ENCODE results near the gene KIAA0319L.
A peak's percentile ranks its signal among the peaks of the same experiment; 100 is the strongest.

Gene KIAA0319L

GRCh38 chr1:35449334-35450008 is 107.7 kb downstream of the KIAA0319L start:
- no peak for DNase-seq (ENCODE audit: low read depth in 3 of 3, low spot score in 1 of 3)

DNA sequence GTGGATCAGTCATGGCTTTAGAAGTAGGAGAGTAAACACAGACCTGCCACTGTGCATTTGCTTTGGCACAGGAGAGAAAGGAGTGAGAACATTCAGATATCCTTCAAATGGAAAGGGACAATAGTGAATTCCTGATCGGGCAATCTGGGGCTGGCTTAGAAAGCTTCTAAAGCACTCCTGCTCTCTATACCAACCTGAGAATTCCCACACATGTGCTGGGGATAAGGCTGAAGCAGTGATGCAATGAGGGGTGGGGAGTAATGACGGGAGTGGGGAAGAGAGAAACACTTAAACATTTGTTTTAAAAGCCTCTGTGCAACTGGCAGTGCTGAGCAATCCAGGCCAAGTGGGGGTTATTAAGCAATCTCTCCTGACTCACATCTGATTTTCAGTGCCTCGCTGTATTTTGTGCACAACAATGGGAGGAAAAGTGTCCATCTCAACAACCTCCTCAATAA is 108.8 kb downstream of the KIAA0319L start:
- no peak for DNase-seq (ENCODE audit: low read depth in 3 of 3, low spot score in 1 of 3)

DNA sequence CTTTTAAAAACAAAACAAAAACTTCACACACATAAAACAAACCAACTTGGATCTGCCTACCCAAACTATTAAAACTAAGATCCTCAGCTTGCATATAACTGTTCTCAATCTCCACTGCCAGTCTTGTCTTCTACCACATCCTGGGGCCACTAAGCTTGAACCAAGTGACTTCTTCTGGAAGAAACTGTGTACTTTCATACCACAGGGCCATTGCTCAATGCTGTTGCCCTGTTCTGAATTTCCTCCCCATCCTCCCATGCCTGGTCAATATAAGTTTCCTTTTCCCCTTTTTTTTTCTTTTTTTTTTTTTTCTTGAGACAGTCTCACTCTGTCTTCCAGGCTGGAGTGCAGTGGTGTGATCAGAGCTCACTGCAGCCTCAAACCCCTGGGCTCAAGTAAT is 109.9 kb downstream of the KIAA0319L start:
- DNase-seq (ENCODE audit: low read depth in 3 of 3, low spot score in 1 of 3), result no peak

- DNase-seq (ENCODE audit: low read depth in 3 of 3, low spot score in 1 of 3), result no peak
Measured at GRCh38 chr1:35444519-35444774, 112.8 kb downstream of the KIAA0319L start.

GRCh38 chr1:35443768-35444518 is 113.3 kb downstream of the KIAA0319L start:
- no peak for DNase-seq (ENCODE audit: low read depth in 3 of 3, low spot score in 1 of 3)

DNA sequence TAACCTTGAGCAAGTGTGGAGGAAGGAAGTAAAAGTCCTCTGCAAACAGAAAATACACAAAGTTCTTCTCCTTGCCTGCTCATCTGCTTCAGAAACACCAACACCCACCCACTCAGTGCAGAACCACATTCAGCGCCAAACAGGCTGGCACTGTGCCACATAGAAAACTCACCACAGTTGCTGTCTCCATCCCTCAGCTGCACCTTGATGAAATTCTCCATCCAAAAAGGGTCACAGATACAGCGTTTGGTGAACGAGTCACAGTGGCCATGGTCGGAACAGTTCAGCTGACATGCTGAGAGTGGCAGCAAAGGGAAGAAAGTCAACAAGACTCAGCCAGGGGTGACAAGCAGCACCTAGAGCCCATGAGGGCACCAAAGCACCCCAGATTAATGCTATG is 114.5 kb downstream of the KIAA0319L start:
- DNase-seq (ENCODE audit: low read depth in 3 of 3, low spot score in 1 of 3), result peak in 1 of 3 donors; percentile 10

DNA sequence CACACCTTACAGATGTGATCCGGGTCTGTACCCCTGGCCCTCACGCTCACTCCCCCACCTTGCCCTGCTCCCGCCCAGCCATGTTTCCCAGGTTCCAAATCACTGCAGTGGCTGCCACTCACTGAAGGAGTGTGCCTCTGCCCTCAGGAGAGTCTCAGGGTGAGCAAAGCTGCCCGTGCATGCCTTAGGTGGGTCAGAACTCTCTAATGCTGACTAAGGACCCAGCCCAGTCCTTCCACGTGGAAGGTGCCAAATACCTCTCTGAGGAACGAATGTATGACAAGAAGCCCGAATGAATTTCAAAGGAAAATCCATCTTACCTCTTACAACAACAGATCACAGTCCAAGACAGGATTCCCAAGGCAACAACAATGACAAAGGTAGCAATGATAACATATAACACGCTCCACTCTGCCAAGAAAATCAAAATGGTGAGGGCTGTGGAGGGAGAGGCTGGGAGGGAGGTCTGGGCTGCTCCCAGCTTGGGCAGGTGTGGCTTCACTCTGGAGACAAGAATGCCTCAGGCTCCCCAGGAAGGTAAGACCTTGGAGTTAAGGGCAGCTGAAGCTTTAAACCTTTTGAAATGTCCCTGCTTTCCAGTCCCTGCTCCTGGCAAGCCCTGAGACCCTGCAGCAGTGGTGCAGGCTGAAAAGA is 115.2 kb downstream of the KIAA0319L start:
- no peak for DNase-seq (ENCODE audit: low read depth in 3 of 3, low spot score in 1 of 3)

DNA sequence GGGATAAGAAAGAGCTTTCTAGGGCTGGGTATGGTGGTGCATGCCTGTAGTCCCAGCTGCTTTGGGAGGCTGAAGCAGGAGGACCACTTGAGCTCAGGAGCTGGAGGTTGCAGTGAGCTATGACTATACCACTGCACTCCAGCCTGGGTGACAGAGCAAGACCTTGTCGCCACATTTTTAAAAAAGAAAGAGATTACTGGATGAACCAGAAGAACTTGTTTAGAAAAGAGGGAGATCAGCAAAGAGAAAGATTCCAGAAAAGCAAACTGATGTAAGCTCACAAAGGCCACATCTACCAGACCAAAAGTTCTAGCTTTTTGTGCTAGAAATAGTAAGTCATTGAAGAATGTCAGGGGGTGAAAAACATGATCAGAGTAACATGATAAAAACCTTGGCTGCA is 117.6 kb downstream of the KIAA0319L start:
- no peak for DNase-seq (ENCODE audit: low read depth in 3 of 3, low spot score in 1 of 3)

DNA sequence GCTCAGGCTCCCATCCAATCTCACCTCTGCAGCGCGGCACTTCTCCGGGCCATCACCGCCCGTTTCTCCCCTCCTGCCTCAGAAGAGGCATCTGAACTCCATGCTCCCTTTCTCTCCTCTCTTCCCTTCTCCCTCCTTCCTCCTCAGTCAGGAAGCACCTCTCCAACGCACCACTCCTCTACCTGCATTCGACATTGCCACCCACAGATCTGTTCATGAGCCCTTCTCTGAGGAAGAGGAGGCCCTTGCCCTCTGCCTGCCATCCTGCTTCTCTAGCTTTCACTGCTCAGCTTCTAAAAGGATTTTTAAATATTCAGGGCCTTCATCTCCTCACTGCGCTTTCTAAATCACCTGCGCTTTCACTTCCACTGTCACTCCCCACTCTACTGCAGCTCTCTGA is 120.0 kb downstream of the KIAA0319L start:
- DNase-seq (ENCODE audit: low read depth in 3 of 3, low spot score in 1 of 3), result no peak

DNA sequence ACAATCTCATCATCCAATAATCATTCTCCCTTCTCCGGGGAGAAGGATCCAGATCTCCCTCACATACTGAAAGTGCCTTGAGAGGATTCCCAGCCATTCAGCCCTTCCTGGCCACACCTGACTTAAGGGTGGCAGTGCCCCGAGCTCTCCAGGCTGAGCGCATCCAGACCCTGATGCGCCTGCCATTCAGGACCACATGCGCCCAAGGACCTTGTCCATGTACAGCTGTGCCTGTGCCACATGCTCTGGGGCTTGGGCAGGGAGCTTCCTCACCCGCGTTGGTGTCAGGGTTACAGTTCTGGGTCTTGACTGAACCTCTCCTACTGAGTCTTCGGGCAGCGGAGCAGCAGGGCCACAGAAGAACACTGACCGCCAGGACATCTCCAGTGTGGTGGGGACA is 121.1 kb downstream of the KIAA0319L start:
- no peak for DNase-seq (ENCODE audit: low read depth in 3 of 3, low spot score in 1 of 3)

DNA sequence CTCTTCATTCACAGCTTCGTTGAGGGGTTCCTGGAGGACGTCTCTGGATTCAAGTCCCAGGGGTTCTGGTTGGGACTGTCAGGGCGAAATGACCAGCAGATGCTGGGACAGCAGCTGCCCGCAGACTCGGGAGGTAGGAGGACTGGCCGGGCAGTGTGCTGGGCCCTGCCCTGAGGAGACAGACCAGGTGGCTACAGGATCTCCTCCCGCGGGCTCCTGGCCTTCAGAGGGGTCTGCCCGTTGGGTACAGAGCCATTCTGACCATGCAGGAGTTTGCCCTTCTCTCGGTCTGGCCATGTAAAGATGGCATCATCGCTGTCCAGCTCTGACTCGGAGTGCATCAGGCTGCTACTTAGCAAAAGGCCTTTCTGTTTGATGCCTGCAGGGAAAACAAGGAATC is 122.5 kb downstream of the KIAA0319L start:
- DNase-seq (ENCODE audit: low read depth in 3 of 3, low spot score in 1 of 3), result no peak

GRCh38 chr1:35433714-35434113 is 123.5 kb downstream of the KIAA0319L start:
- no peak for DNase-seq (ENCODE audit: low read depth in 3 of 3, low spot score in 1 of 3)

DNA sequence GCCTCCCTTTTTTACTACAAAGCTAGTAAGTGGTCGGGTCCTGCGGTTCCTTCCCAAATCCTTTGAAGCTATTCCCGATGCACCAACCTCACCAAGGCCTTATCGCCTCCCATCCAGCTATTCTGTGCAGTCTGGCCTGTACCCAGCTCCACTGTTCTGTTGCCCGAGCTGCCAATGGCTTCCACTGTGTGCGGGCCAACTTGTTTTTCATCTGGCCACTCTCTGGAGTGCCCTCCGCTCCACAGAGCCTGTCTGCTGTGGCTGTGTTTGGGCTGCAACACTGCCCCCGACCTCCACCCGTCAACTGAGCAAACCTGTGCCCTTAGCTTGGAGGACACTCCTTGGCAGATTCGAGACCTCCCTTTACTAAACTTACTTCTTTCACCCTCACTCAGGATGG is 125.0 kb downstream of the KIAA0319L start:
- no peak for DNase-seq (ENCODE audit: low read depth in 3 of 3, low spot score in 1 of 3)

- DNase-seq (ENCODE audit: low read depth in 3 of 3, low spot score in 1 of 3), result no peak
Measured at GRCh38 chr1:35431173-35431599, 126.0 kb downstream of the KIAA0319L start.

GRCh38 chr1:35430762-35431161 is 126.4 kb downstream of the KIAA0319L start:
- DNase-seq (ENCODE audit: low read depth in 3 of 3, low spot score in 1 of 3), result no peak

DNA sequence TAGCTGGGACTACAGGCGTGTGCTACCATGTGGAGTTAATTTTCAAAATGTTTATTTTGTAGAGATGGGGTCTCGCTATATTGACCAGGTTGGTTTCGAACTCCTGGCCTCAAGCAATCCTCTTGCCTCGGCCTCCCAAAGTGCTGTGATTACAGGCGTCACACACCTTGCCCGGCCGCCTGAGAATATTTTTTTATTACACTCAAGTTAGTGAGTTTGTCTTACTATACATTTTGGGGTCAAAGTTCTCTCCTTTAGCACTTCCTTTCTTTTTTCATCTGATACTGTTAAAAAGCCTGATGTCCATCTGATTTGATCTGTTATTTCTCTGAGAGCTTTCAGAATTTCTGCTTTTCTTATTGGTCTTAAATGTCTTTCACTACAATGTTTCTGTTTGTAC is 128.8 kb downstream of the KIAA0319L start:
- no peak for DNase-seq (ENCODE audit: low read depth in 3 of 3, low spot score in 1 of 3)

DNA sequence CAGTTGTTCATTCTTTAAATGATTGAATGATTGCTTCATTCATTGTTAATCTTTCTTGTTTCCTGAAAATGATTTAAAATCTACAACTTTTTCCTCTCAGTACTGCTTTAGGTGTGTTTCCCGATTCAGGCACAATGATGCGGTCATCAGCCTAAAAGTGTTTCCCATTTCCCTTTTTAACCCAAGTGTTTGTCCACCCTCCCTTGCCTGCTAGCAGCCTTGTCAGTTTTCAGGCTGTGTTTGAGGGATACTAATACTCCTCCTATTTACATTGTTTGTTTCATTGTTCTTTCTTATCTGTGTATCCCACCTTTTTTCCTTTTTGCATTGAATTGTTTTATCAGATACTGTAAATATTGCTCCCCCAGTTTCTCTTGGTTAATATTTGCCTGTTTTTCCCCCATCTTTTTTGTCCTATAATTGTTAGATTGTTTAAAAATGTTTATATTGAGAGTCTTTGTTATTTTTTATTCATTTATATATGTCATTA is 131.1 kb downstream of the KIAA0319L start:
- DNase-seq (ENCODE audit: low read depth in 3 of 3, low spot score in 1 of 3), result no peak

DNA sequence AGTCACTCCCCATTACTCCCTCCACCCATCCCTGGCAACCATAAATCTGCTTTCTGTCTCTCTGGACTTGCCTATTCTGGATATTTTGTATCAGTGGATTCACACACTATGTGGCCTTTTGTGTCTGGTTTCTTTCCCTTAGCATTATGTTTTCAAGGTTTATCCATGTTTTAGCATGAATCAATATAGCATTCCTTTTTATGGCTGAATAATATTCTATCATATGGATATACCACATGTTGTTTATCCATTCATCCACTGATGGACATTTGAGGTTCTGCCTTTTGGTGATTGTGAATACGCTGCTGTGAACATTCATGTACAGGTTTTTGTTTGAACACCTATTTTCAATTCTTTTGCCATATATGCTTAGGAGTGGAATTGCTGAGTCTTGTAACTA is 148.3 kb downstream of the KIAA0319L start:
- DNase-seq (ENCODE audit: low read depth in 3 of 3, low spot score in 1 of 3), result no peak

DNA sequence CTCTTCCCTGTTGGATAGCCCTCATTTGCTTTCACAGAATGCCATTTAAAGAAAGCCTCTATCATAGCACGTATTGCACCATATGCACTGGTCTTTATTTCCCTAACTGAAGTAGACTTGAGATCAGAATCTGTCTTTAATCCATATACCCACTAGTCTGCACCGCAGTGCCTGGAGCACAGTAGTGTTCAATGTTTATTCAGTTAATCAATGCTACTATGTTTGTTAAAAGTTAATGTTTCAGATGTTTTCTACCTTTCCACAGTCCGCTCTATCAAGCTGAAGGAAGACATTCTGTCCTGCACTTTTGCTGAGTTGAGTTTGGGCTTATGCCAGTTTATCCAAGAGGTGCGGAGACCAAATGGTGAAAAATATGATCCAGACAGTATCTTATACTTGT is 149.5 kb downstream of the KIAA0319L start:
- DNase-seq (ENCODE audit: low read depth in 3 of 3, low spot score in 1 of 3), result no peak

DNA sequence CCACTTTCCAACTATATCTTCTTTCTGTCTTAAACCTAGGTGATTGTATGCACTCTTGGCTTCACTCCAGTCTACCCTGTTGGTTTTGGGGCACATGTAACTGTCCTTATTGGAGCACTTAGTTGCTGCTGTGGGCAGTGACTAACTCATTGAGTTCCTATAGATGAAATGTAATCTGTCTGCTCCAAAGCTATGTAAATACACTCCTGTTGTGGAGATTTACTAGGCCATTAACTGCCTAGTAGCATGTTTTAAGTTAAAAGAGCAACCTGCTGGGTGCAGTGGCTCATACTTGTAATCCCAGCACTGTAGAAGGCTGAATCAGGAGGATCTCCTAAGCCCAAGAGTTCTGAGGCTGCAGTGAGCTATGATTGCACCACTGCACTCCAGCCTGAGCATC is 151.1 kb downstream of the KIAA0319L start:
- DNase-seq (ENCODE audit: low read depth in 3 of 3, low spot score in 1 of 3), result no peak

DNA sequence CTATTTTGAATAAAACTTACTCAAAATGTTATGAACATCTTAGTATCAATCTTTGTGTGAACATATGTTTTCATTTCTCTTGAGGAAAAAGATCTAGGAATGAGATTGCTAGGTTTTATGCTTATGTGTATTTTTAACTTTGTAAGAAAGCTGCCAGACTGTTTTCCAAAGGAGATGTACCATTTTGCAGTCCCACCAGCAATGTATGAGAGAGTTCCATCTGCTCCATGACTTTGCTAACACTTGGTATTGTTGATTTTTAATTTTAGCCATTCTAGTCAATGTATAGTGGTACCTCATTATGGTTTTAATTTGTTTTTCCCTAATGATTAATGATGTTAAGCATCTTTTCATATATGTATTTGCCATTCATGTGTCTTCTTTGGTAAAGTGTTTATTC is 156.2 kb downstream of the KIAA0319L start:
- DNase-seq (ENCODE audit: low read depth in 3 of 3, low spot score in 1 of 3), result no peak

- DNase-seq (ENCODE audit: low read depth in 3 of 3, low spot score in 1 of 3), result no peak
Measured at GRCh38 chr1:35398739-35399138, 158.5 kb downstream of the KIAA0319L start.
